K562 (cell line): ENCODE results near the gene SERTAD1. TPM values are rescaled to one million over a fixed set of nuclear protein-coding genes. Genes with fewer than 3 reads are reported as not detected.

Experiments
- CEBPB ChIP-seq: fragments of 450-650 bp; IDR thresholded peaks from 2 replicates; pipeline ENCODE4 v1.6.1; 2016; ENCODE audit warnings: missing genetic modification characterization, missing compliant biosample characterization
- CHD1 ChIP-seq: fragments of 200-600 bp; sonication (generic); IDR thresholded peaks from one replicate; pipeline ENCODE4 v1.6.1; 2012; ENCODE audit warnings: mild to moderate bottlenecking, moderate library complexity, low read length, inconsistent platforms
- ESRRB ChIP-seq: fragments of 250-450 bp; sonication (Bioruptor Pico); IDR thresholded peaks from 2 replicates; pipeline ENCODE4 v1.5.0; 2020; ENCODE audit warnings: mild to moderate bottlenecking, moderate library complexity, borderline replicate concordance
- FUS ChIP-seq: fragments of 200-400 bp; formaldehyde crosslinking; optimal IDR thresholded peaks from 2 replicates; pipeline ENCODE3; 2017; ENCODE audit warnings: low read depth, low read length
- HNRNPK ChIP-seq: fragments of 200-400 bp; formaldehyde crosslinking; IDR thresholded peaks from one replicate; pipeline ENCODE4 v1.6.1; 2018; ENCODE audit warnings: mild to moderate bottlenecking, low read depth, low read length; ENCODE audit not compliant: poor library complexity, severe bottlenecking
- ILF3 ChIP-seq: fragments of 450-650 bp; IDR thresholded peaks from 2 replicates; pipeline ENCODE4 v1.6.1; 2018; ENCODE audit warnings: antibody characterized with exemption, mild to moderate bottlenecking, moderate library complexity, borderline replicate concordance
- SAFB2 ChIP-seq: fragments of 200-400 bp; formaldehyde crosslinking; IDR thresholded peaks from 2 replicates; pipeline ENCODE4 v1.6.1; 2018; ENCODE audit warnings: borderline replicate concordance, low read length, low read depth, moderate library complexity; ENCODE audit not compliant: severe bottlenecking
- SMAD4 ChIP-seq: fragments of 250-450 bp; sonication (Bioruptor Pico); conservative IDR thresholded peaks from 2 replicates; pipeline ENCODE4 v1.8.0; 2021; ENCODE audit warnings: inconsistent platforms, mild to moderate bottlenecking, moderate library complexity
- SOX6 ChIP-seq: fragments of 450-650 bp; IDR thresholded peaks from 2 replicates; pipeline ENCODE4 v1.6.1; 2014; ENCODE audit warnings: mild to moderate bottlenecking
- ZBED1 ChIP-seq: IDR thresholded peaks from 2 replicates; pipeline ENCODE4 v1.6.1; 2014
- ZEB2 ChIP-seq: fragments of 450-650 bp; IDR thresholded peaks from 2 replicates; pipeline ENCODE4 v1.6.1; 2016
- ZNF354B ChIP-seq: fragments of 250-450 bp; sonication (Bioruptor Pico); IDR thresholded peaks from 2 replicates; pipeline ENCODE4 v1.4.0; 2020
- ZNF408 ChIP-seq: fragments of 250-450 bp; sonication (Bioruptor Pico); IDR thresholded peaks from 2 replicates; pipeline ENCODE4 v1.4.0; 2020; ENCODE audit warnings: low read depth, mild to moderate bottlenecking, moderate library complexity
- polyA plus RNA-seq, 8 experiments: library from polyadenylated mRNA; depleted of rRNA in 4 of 8; stranded (reverse) in 5 of 8; unstranded in 3 of 8; fragments of >200 nt; fragmentation: Nextera tagmentation in 2 of 8; fragmentation: Illumina TruSeq in 1 of 8; extraction: Ambion mirVana in 2 of 8; extraction: Trizol in 1 of 8; gene quantifications; 2 replicates each; pipeline versions ENCODE4 v1.2.1 to v1.2.3, GENCODE V29; 2011 to 2014; ENCODE audit warnings: inconsistent platforms in 1 of 8, missing spikeins in 1 of 8
- total RNA-seq, 7 experiments: library from RNA; depleted of rRNA in 6 of 7; stranded (reverse); fragments of >200 nt in 6 of 7; fragmentation: Illumina TruSeq in 2 of 7; extraction: Trizol in 2 of 7; gene quantifications; 2 replicates each; pipeline versions ENCODE4 v1.2.1 to v1.2.3, GENCODE V29; 2011 to 2021; ENCODE audit warnings: low replicate concordance in 1 of 7
- TF ChIP-seq, protein P1 (sequence below): fragments of 250-450 bp; sonication (Bioruptor Pico); IDR thresholded peaks from 2 replicates; pipeline ENCODE4 v1.5.0; 2021; ENCODE audit warnings: mild to moderate bottlenecking, borderline replicate concordance
- TF ChIP-seq, protein P2 (sequence below): fragments of 250-450 bp; sonication (Bioruptor Pico); IDR thresholded peaks from 2 replicates; pipeline ENCODE4 v1.6.1; 2021; ENCODE audit warnings: mild to moderate bottlenecking
- TF ChIP-seq, protein P3 (sequence below), 3 experiments: fragments of 200-800 bp in 1 of 3; fragments of 250-450 bp in 1 of 3; fragments of 450-650 bp in 1 of 3; sonication (Bioruptor Pico) in 1 of 3; sonication (Bioruptor generic) in 1 of 3; formaldehyde crosslinking in 1 of 3; IDR thresholded peaks; 2 replicates each; pipeline versions ENCODE4 v1.6.1 to v1.8.0; 2016 to 2022; ENCODE audit warnings: mild to moderate bottlenecking in 2 of 3, missing genetic modification characterization in 2 of 3, missing compliant biosample characterization in 1 of 3, moderate library complexity in 1 of 3

SERTAD1 gene
- total and polyA plus RNA-seq, 9 of the 15 experiments (the other 6 are each of a cell fraction or from before 2014, with no cell fraction given), result 0.15 to 8.7 (median 4.9) TPM

DNA sequence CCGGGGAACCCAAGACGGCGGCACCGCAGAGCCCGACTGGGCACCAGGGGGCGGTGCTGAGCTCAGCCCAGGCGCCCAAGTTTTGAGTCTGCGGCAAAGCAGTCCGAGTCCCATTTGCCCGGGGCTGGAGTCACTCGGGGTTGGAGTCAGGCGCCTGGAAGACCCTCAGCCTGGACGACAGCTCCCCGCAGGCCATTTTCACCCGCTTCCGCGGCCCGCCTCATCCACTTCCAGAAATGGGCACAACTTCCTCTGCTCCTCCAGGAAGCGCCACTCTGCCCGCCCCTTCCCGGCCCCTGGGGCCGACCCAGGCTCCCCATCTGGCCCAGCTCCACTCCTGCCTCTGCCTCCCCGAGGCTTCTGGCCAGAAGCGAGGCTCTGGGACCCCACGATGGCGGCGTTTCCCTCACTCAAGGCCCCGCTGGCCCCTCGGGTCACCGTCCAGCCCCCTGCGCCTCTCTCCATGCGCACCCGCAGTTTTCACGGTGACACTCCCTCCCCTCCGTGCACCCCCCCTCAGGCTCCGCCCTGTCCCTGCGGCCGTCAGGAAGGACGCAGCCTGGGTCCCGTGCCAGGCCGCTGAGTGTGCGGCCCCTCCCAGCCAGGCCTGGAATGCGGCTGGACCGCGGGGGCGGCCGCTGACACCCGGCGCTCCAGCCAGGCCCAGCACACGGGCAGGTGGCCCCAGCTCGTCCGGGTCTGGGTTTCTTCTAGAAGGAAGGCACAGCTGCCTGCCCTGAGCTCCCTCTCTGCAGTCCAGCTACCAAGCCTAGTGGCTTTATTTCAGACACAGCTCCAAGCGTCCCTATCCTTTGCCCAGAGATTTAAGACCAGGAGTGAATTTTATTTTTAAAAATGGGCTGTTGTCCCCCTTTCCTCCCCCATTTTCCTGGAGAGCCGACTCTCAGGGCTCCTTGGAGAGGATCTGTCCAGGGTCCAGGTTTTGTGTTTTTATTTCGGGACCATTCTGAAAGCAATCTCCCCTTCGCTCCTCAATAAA is 4.7 kb downstream of the SERTAD1 start (continued):
- no peak for TF ChIP-seq FUS
- no peak for TF ChIP-seq HNRNPK
- TF ChIP-seq ZNF408 (CRISPR knock-in tag), result no peak
- TF ChIP-seq ZNF354B (CRISPR knock-in tag), result no peak
- 0 out of 2 replicates have a peak, but pooled peaks have one; percentile 19 for TF ChIP-seq ZBED1
- TF ChIP-seq, protein P1, sequence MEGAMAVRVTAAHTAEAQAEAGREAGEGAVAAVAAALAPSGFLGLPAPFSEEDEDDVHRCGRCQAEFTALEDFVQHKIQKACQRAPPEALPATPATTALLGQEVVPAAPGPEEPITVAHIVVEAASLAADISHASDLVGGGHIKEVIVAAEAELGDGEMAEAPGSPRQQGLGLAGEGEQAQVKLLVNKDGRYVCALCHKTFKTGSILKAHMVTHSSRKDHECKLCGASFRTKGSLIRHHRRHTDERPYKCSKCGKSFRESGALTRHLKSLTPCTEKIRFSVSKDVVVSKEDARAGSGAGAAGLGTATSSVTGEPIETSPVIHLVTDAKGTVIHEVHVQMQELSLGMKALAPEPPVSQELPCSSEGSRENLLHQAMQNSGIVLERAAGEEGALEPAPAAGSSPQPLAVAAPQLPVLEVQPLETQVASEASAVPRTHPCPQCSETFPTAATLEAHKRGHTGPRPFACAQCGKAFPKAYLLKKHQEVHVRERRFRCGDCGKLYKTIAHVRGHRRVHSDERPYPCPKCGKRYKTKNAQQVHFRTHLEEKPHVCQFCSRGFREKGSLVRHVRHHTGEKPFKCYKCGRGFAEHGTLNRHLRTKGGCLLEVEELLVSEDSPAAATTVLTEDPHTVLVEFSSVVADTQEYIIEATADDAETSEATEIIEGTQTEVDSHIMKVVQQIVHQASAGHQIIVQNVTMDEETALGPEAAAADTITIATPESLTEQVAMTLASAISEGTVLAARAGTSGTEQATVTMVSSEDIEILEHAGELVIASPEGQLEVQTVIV (CRISPR knock-in tag), result no peak
- no peak for TF ChIP-seq CHD1
- peak; percentile 90 for TF ChIP-seq SMAD4 (CRISPR knock-in tag)
- TF ChIP-seq, protein P2, sequence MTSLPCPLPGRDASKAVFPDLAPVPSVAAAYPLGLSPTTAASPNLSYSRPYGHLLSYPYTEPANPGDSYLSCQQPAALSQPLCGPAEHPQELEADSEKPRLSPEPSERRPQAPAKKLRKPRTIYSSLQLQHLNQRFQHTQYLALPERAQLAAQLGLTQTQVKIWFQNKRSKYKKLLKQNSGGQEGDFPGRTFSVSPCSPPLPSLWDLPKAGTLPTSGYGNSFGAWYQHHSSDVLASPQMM (CRISPR knock-in tag), result no peak
- TF ChIP-seq ZEB2, result no peak
- TF ChIP-seq SOX6, result 0 out of 2 replicates have a peak, but pooled peaks have one; percentile 61
- no peak for TF ChIP-seq CEBPB (tag)
- TF ChIP-seq, protein P3, sequence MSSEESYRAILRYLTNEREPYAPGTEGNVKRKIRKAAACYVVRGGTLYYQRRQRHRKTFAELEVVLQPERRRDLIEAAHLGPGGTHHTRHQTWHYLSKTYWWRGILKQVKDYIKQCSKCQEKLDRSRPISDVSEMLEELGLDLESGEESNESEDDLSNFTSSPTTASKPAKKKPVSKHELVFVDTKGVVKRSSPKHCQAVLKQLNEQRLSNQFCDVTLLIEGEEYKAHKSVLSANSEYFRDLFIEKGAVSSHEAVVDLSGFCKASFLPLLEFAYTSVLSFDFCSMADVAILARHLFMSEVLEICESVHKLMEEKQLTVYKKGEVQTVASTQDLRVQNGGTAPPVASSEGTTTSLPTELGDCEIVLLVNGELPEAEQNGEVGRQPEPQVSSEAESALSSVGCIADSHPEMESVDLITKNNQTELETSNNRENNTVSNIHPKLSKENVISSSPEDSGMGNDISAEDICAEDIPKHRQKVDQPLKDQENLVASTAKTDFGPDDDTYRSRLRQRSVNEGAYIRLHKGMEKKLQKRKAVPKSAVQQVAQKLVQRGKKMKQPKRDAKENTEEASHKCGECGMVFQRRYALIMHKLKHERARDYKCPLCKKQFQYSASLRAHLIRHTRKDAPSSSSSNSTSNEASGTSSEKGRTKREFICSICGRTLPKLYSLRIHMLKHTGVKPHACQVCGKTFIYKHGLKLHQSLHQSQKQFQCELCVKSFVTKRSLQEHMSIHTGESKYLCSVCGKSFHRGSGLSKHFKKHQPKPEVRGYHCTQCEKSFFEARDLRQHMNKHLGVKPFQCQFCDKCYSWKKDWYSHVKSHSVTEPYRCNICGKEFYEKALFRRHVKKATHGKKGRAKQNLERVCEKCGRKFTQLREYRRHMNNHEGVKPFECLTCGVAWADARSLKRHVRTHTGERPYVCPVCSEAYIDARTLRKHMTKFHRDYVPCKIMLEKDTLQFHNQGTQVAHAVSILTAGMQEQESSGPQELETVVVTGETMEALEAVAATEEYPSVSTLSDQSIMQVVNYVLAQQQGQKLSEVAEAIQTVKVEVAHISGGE (CRISPR knock-in tag; IDR thresholded peaks at IDR 0.05), result peak in 1 of 3 experiments; percentile 65; a peak in 1 of 6 replicates
- TF ChIP-seq SAFB2, result no peak
- TF ChIP-seq ILF3, result no peak
- TF ChIP-seq ESRRB (CRISPR knock-in tag), result no peak
